Activated naive CD4-positive, alpha-beta T cell treated with anti-CD3 and anti-CD28 coated beads, Interleukin-2, amount 50 U/mL, for 24 hours (primary cell): ENCODE results near the gene BAG1.

Source experiments
- H3K27ac Mint-ChIP-seq: one replicate; pipeline ENCODE4 v1.8.0; 2021; ENCODE audit warnings: mild to moderate bottlenecking, mixed read lengths
- H3K27me3 Mint-ChIP-seq: one replicate; pipeline ENCODE4 v1.8.0; 2021; ENCODE audit warnings: mixed read lengths
- H3K36me3 Mint-ChIP-seq: one replicate; pipeline ENCODE4 v1.8.0; 2021; ENCODE audit warnings: mixed read lengths
- H3K4me1 Mint-ChIP-seq: one replicate; pipeline ENCODE4 v1.8.0; 2021; ENCODE audit warnings: mixed read lengths
- H3K4me3 Mint-ChIP-seq: one replicate; pipeline ENCODE4 v1.8.0; 2021; ENCODE audit warnings: mild to moderate bottlenecking, mixed read lengths
- H3K9me3 Mint-ChIP-seq: one replicate; pipeline ENCODE4 v1.8.0; 2021; ENCODE audit warnings: mixed read lengths

Gene BAG1

GRCh38 chr9:33234511-33235467 is 29.7 kb downstream of the BAG1 start:
- Mint-ChIP-seq H3K36me3 (no peaks in the 10 kb centered on the region), H3K27ac (no peak overlapping the region), H3K9me3 (no peaks in the 10 kb centered on the region), H3K27me3 (no peaks in the 10 kb centered on the region), H3K4me1 (peaks cover 3% of the 10 kb centered on the region), H3K4me3 (no peak overlapping the region)

- Mint-ChIP-seq H3K4me3 (no peak overlapping the region), H3K27ac (no peak overlapping the region)
Measured at GRCh38 chr9:33233626-33234342, 30.7 kb downstream of the BAG1 start.

GRCh38 chr9:33232815-33233214 is 31.7 kb downstream of the BAG1 start:
- Mint-ChIP-seq H3K9me3 (no peaks in the 10 kb centered on the region), H3K4me3 (no peak overlapping the region), H3K36me3 (no peaks in the 10 kb centered on the region), H3K4me1 (no peaks in the 10 kb centered on the region), H3K27me3 (no peaks in the 10 kb centered on the region), H3K27ac (no peak overlapping the region)

More at GRCh38 chr9:33233626-33234342, 30.7 kb downstream of the BAG1 start:
- Mint-ChIP-seq H3K27me3 (no peaks in the 10 kb centered on the region), H3K9me3 (no peaks in the 10 kb centered on the region), H3K36me3 (no peaks in the 10 kb centered on the region), H3K4me1 (no peaks in the 10 kb centered on the region)

- Mint-ChIP-seq H3K27ac (no peak overlapping the region), H3K27me3 (no peaks in the 10 kb centered on the region), H3K9me3 (no peaks in the 10 kb centered on the region), H3K36me3 (no peaks in the 10 kb centered on the region), H3K4me3 (no peak overlapping the region), H3K4me1 (no peaks in the 10 kb centered on the region)
Measured at GRCh38 chr9:33231623-33231942, 32.9 kb downstream of the BAG1 start.

GRCh38 chr9:33230756-33231622 is 33.5 kb downstream of the BAG1 start:
- no peaks in the 10 kb centered on the region for H3K9me3 Mint-ChIP-seq
- no peak overlapping the region for H3K27ac Mint-ChIP-seq
- H3K36me3 Mint-ChIP-seq, result no peaks in the 10 kb centered on the region
- H3K4me1 Mint-ChIP-seq, result peaks cover under 1% of the 10 kb centered on the region
- H3K27me3 Mint-ChIP-seq, result no peaks in the 10 kb centered on the region
- H3K4me3 Mint-ChIP-seq, result no peak overlapping the region

- Mint-ChIP-seq H3K4me3 (no peak overlapping the region), H3K4me1 (peaks cover 9% of the 10 kb centered on the region), H3K27me3 (no peaks in the 10 kb centered on the region), H3K27ac (no peak overlapping the region), H3K9me3 (no peaks in the 10 kb centered on the region), H3K36me3 (no peaks in the 10 kb centered on the region)
Measured at GRCh38 chr9:33229359-33230114, 35.0 kb downstream of the BAG1 start.

- Mint-ChIP-seq H3K27ac (no peak overlapping the region), H3K36me3 (no peaks in the 10 kb centered on the region), H3K4me1 (peaks cover 9% of the 10 kb centered on the region), H3K27me3 (no peaks in the 10 kb centered on the region), H3K4me3 (no peak overlapping the region), H3K9me3 (no peaks in the 10 kb centered on the region)
Measured at GRCh38 chr9:33228606-33229005, 35.9 kb downstream of the BAG1 start.

GRCh38 chr9:33227741-33228140 is 36.8 kb downstream of the BAG1 start:
- Mint-ChIP-seq H3K4me1 (peaks cover 9% of the 10 kb centered on the region), H3K27ac (no peak overlapping the region), H3K27me3 (no peaks in the 10 kb centered on the region), H3K4me3 (no peak overlapping the region), H3K9me3 (no peaks in the 10 kb centered on the region), H3K36me3 (no peaks in the 10 kb centered on the region)

- Mint-ChIP-seq H3K9me3 (no peaks in the 10 kb centered on the region), H3K4me1 (peaks cover 9% of the 10 kb centered on the region), H3K4me3 (no peak overlapping the region), H3K36me3 (no peaks in the 10 kb centered on the region), H3K27me3 (no peaks in the 10 kb centered on the region), H3K27ac (no peak overlapping the region)
Measured at GRCh38 chr9:33227008-33227398, 37.5 kb downstream of the BAG1 start.

GRCh38 chr9:33225319-33226147 is 39.0 kb downstream of the BAG1 start:
- no peak overlapping the region for H3K4me3 Mint-ChIP-seq
- H3K27me3 Mint-ChIP-seq, result no peaks in the 10 kb centered on the region
- no peaks in the 10 kb centered on the region for H3K36me3 Mint-ChIP-seq
- no peaks in the 10 kb centered on the region for H3K9me3 Mint-ChIP-seq
- H3K27ac Mint-ChIP-seq, result peak overlapping the region; percentile 27
- H3K4me1 Mint-ChIP-seq, result peaks cover 15% of the 10 kb centered on the region

- Mint-ChIP-seq H3K4me1 (peaks cover 15% of the 10 kb centered on the region), H3K27ac (no peak overlapping the region), H3K27me3 (no peaks in the 10 kb centered on the region), H3K4me3 (no peak overlapping the region), H3K36me3 (no peaks in the 10 kb centered on the region), H3K9me3 (no peaks in the 10 kb centered on the region)
Measured at GRCh38 chr9:33223696-33224095, 40.8 kb downstream of the BAG1 start.

GRCh38 chr9:33222031-33222430 is 42.5 kb downstream of the BAG1 start:
- no peak overlapping the region for H3K27ac Mint-ChIP-seq

GRCh38 chr9:33221568-33221884 is 43.0 kb downstream of the BAG1 start:
- Mint-ChIP-seq H3K4me1 (peaks cover 15% of the 10 kb centered on the region), H3K4me3 (no peak overlapping the region), H3K27me3 (no peaks in the 10 kb centered on the region), H3K36me3 (no peaks in the 10 kb centered on the region), H3K9me3 (no peaks in the 10 kb centered on the region), H3K27ac (no peak overlapping the region)

More at GRCh38 chr9:33222031-33222430, 42.5 kb downstream of the BAG1 start:
- H3K9me3 Mint-ChIP-seq, result no peaks in the 10 kb centered on the region
- no peaks in the 10 kb centered on the region for H3K36me3 Mint-ChIP-seq
- no peaks in the 10 kb centered on the region for H3K27me3 Mint-ChIP-seq
- peaks cover 15% of the 10 kb centered on the region for H3K4me1 Mint-ChIP-seq
- H3K4me3 Mint-ChIP-seq, result no peak overlapping the region
